ENCODE results near the gene BCAN. TPM values are rescaled to one million over a fixed set of nuclear protein-coding genes. Genes with fewer than 3 reads are reported as not detected.

BCAN gene
- total RNA-seq, 1 experiment from 2014 or later: not detected

- TSS peak; percentile 59 for BruUV-seq (replicated peaks)
- Histone ChIP-seq H4K20me1 (ENCODE audit: insufficient read depth) (no peaks in the 10 kb centered on the region), H3K9me3 (ENCODE audit: insufficient read depth, low read depth) (no peaks in the 10 kb centered on the region), H3K4me3 (peak within 1 kb of the TSS; percentile 79), H3K9me2 (ENCODE audit: insufficient read depth) (no peaks in the 10 kb centered on the region), H3F3A (ENCODE audit: insufficient read depth, low read depth) (peaks cover 15% of the 10 kb centered on the region), H2AFZ (peak within 1 kb of the TSS; percentile 71), H3K27me3 (ENCODE audit: insufficient read depth, low read depth) (no peaks in the 10 kb centered on the region), H3K4me1 (replicated peaks; ENCODE audit: insufficient read depth) (peaks cover 41% of the 10 kb centered on the region), H3K36me3 (ENCODE audit: low read depth) (no peaks in the 10 kb centered on the region), H3K27ac (peak within 1 kb of the TSS; percentile 55), H3K79me2 (ENCODE audit: low read depth) (peaks cover 30% of the 10 kb centered on the region), H3K4me2 (peak within 1 kb of the TSS; percentile 92)
- DNase-seq: peak in 1 of 2 experiments; percentile 60
- intact Hi-C loops (cut with micrococcal nuclease; ENCODE audit: unreplicated experiment): loop anchor here (1.0 kb wide), 2 partner anchors 12 to 21 kb away; no protein-coding TSS in a partner anchor
- TF ChIP-seq EZH2 (IDR thresholded peaks at IDR 0.05; ENCODE audit: low read depth) (no peak), CTCF (conservative IDR thresholded peaks at IDR 0.05) (no peak)
- ChIA-PET POLR2A (ENCODE audit: unreplicated experiment) (interaction anchor here (0.6 to 2.3 kb wide), 10 partner anchors 11 to 781 kb away, joined by 4 to 28 read pairs (median 11); partner anchors contain the start of gene METTL25B), CTCF (interaction anchor here (0.6 to 8.4 kb wide), 3 partner anchors 15 to 154 kb away, joined by 3 to 109 read pairs (median 21); no protein-coding TSS in a partner anchor)
Observed at GRCh38 chr1:156705321-156705917, 63.5 kb downstream of the BCAN start, which contains the start of gene CRABP2. Gene CRABP2, minus strand, starts transcription at chr1:156705583. Its CDS starts 137 bp downstream, at chr1:156705446.

GRCh38 chr1:156705918-156706656 is 64.2 kb downstream of the BCAN start:
- Histone ChIP-seq H3K4me1 (replicated peaks; ENCODE audit: insufficient read depth) (peaks cover 47% of the 10 kb centered on the region), H2AFZ (peak overlapping the region; percentile 71), H3K4me3 (peak overlapping the region; percentile 79), H3K9me2 (ENCODE audit: insufficient read depth) (no peaks in the 10 kb centered on the region), H4K20me1 (ENCODE audit: insufficient read depth) (no peaks in the 10 kb centered on the region), H3K27me3 (ENCODE audit: insufficient read depth, low read depth) (no peaks in the 10 kb centered on the region), H3F3A (ENCODE audit: insufficient read depth, low read depth) (peaks cover 19% of the 10 kb centered on the region), H3K4me2 (peak overlapping the region; percentile 92), H3K27ac (0 out of 2 replicates have a peak overlapping the region, but pooled peaks have one; percentile 55), H3K9me3 (ENCODE audit: insufficient read depth, low read depth) (no peaks in the 10 kb centered on the region), H3K36me3 (ENCODE audit: low read depth) (no peaks in the 10 kb centered on the region), H3K79me2 (ENCODE audit: low read depth) (peaks cover 30% of the 10 kb centered on the region)
- ChIA-PET POLR2A (ENCODE audit: unreplicated experiment) (interaction anchor here (0.6 to 2.3 kb wide), 12 partner anchors 11 to 782 kb away, joined by 3 to 28 read pairs (median 11); partner anchors contain the start of genes METTL25B and MRPL24), CTCF (interaction anchor here (3.8 to 8.4 kb wide), 2 partner anchors 16 to 20 kb away, joined by 21 to 109 read pairs; no protein-coding TSS in a partner anchor)
- peak in 1 of 2 experiments; percentile 86 for DNase-seq
- TF ChIP-seq CTCF (conservative IDR thresholded peaks at IDR 0.05) (peak; percentile 98), EZH2 (IDR thresholded peaks at IDR 0.05; ENCODE audit: low read depth) (no peak)
- BruUV-seq (replicated peaks): no TSS peak
- intact Hi-C loops (cut with micrococcal nuclease; ENCODE audit: unreplicated experiment): loop anchor here (1.0 kb wide), 4 partner anchors 13 to 46 kb away; no protein-coding TSS in a partner anchor
